NB4 (cell line): ENCODE data around the gene SLC39A13.

ENCODE experiments used
- CTCF ChIP-seq: IDR thresholded peaks from one replicate; pipeline ENCODE4 v1.5.1; 2012; ENCODE audit warnings: low read depth, low read length
- POLR2A ChIP-seq: IDR thresholded peaks from 2 replicates; pipeline ENCODE4 v1.6.1; 2011; ENCODE audit warnings: mild to moderate bottlenecking; ENCODE audit not compliant: insufficient read length; ENCODE audit errors: extremely low read depth
- TF ChIP-seq, protein P1 (sequence below): IDR thresholded peaks from 2 replicates; pipeline ENCODE4 v1.6.1; 2011; ENCODE audit warnings: low read depth, low read length

GRCh38 chr11:47431356-47432083 is 23.1 kb downstream of the SLC39A13 start:
- TF ChIP-seq, protein P1, sequence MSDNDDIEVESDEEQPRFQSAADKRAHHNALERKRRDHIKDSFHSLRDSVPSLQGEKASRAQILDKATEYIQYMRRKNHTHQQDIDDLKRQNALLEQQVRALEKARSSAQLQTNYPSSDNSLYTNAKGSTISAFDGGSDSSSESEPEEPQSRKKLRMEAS: no peak
- TF ChIP-seq POLR2A (no peak), CTCF (no peak)
